Astrocyte of the cerebellum (primary cell): ENCODE results near the gene ACOT12.
"Not testable (repeated sequence)": the region's sequence is repeated elsewhere in the genome, so short reads cannot be mapped to it uniquely, and the experiment has no call there.

Experiments used
- DNase-seq: peaks from one replicate; pipeline ENCODE4 v3.0.0-alpha.2; 2011; ENCODE audit warnings: low read depth
- H3K4me3 ChIP-seq: 2 replicates; pipeline ENCODE4 v1.5.1; 2011; ENCODE audit warnings: mild to moderate bottlenecking, low read depth, low read length, moderate library complexity
- in situ Hi-C: cut with HindIII; loops from 2 replicates; pipeline ENCODE4 v1.10.0; 2017; ENCODE audit warnings: low sequenced_read_pairs
- TF ChIP-seq, protein P1 (sequence below): IDR thresholded peaks from 2 replicates; pipeline ENCODE4 v1.5.1; 2012; ENCODE audit warnings: low read length, low read depth, moderate library complexity, mild to moderate bottlenecking; ENCODE audit errors: missing control alignments

The ACOT12 gene

DNA sequence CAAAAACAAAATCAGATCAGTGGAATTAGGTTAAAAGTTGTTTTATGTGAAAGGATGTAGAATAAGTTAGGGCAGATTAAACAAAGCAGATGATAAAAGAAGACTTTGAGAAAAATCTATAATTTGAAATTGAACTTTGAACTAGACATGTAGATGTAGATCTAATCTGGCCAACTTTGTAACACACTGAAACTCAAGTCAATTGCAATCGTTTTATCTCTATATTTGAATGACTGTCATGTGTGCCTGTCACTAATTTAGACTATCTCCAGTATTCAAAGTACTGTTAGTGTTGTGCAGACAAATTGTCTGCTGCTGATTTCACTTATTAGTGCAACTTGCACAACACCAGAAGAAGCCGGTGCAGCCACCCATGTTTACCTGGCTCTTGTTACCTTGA, 39.8 kb downstream of the ACOT12 start:
- TF ChIP-seq, protein P1, sequence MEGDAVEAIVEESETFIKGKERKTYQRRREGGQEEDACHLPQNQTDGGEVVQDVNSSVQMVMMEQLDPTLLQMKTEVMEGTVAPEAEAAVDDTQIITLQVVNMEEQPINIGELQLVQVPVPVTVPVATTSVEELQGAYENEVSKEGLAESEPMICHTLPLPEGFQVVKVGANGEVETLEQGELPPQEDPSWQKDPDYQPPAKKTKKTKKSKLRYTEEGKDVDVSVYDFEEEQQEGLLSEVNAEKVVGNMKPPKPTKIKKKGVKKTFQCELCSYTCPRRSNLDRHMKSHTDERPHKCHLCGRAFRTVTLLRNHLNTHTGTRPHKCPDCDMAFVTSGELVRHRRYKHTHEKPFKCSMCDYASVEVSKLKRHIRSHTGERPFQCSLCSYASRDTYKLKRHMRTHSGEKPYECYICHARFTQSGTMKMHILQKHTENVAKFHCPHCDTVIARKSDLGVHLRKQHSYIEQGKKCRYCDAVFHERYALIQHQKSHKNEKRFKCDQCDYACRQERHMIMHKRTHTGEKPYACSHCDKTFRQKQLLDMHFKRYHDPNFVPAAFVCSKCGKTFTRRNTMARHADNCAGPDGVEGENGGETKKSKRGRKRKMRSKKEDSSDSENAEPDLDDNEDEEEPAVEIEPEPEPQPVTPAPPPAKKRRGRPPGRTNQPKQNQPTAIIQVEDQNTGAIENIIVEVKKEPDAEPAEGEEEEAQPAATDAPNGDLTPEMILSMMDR: no peak
- in situ Hi-C loops: no loop called here

GRCh38 chr5:81353189-81353588, 40.7 kb downstream of the ACOT12 start:
- no peak for DNase-seq
- no peak overlapping the region for H3K4me3 ChIP-seq
- TF ChIP-seq, protein P1: no peak
- in situ Hi-C loops: no loop called here

More for the DNA sequence above, 39.8 kb downstream of the ACOT12 start:
- no peak overlapping the region for H3K4me3 ChIP-seq
- no peak for DNase-seq

DNA sequence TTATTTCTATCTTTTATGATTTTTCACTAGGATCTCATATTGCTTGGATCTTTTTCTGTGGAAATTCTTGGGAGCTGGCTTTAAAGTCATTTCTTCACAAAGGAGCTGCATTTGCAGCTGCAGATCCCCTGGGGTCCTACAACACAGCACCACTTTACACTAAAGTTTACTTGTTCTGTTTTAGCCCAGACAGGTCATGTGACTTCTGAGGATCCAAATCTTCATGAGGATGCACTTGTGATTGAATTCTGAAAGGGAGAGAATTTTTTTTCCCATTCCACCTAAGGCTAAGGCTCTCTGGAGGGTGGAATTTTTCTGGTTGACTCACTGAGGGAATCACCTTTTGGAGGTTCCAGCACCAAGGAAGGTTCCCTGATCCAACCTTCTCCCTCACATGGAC, 43.4 kb downstream of the ACOT12 start:
- TF ChIP-seq, protein P1: no peak
- DNase-seq: no peak
- in situ Hi-C loops: no loop called here
- no peak overlapping the region for H3K4me3 ChIP-seq

DNA sequence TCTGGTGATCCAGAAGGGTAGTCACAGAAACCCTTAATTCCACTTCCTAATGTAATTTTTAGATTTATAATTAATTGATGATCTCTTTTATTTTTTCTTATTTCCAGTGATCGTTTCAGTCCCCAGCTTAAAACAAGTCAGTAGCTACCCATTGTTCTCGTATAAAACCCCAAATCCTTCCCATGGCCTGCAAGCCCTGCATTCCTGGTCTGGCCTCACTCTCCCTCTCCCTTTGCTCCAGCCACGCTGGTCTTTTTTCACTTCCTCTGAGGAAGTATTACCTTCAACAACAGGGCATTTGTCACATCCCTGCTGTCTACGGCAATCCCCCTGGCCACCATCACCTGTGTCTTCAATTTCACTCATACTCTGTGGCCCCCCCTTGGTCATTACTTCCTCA, 44.8 kb downstream of the ACOT12 start:
- DNase-seq: no peak
- H3K4me3 ChIP-seq: no peak overlapping the region
- TF ChIP-seq, protein P1: no peak
- in situ Hi-C loops: no loop called here

- no peak overlapping the region for H3K4me3 ChIP-seq
- TF ChIP-seq, protein P1: no peak
- in situ Hi-C loops: no loop called here
- no peak for DNase-seq
These were observed 48.4 kb downstream of the ACOT12 start for GRCh38 chr5:81345411-81346003.

DNA sequence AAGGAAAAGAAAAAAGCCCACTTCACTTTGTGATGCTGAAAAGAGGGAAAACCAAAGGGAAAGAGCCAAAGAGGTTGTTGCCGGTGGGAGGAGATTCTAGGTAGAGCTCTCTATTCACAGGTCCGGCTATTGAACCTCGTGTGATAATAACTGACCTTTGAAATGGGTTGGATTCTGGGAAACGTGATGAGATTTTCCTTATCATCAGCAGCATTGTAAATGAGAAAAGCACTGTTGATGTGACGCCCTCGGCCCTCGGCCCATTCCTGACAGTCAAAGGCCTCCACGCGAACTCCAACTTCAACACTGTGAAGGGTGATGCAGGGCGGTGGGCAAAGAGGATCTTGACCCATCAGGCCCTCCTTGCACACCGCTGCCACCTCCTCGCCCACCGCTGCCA, 49.2 kb downstream of the ACOT12 start:
- in situ Hi-C loops: no loop called here
- TF ChIP-seq, protein P1: no peak
- no peak overlapping the region for H3K4me3 ChIP-seq
- DNase-seq: no peak

- DNase-seq, in situ Hi-C loops, H3K4me3 ChIP-seq: not testable (repeated sequence)
These were observed 55.7 kb downstream of the ACOT12 start for GRCh38 chr5:81338213-81338612.
